Measurements from ENCODE around the gene TEKT2.
A peak's percentile ranks its signal among the peaks of the same experiment; 100 is the strongest.

DNA sequence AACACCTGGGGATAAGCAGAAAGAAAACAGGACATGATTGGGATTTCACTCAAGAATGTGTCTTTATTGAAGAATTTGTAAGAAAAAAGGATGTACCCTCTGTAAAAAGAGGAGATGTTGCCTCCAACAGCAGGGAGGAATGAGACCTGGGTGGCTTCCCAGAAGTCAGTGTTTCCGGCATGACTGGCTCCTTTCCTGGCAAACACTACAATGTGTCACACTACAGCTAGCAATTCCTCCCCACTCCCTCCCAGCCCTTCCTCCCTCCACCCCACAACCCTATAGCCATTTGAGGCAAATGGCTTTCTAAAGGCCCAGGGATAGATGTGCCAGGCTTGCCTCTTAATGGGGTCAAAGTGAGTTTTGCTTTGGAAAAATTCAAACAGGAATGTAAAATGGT lies 52.6 kb downstream of the TEKT2 start:
- TF ChIP-seq POLR2AphosphoS5 (IDR thresholded peaks at IDR 0.05) (peak in 3 of 4 donors; percentile 17 to 59 (median 37)), POLR2A (IDR thresholded peaks at IDR 0.05) (no peak), EP300 (IDR thresholded peaks at IDR 0.05) (peak in 1 of 4 donors; percentile 41)
- TF ChIP-seq, protein P1, sequence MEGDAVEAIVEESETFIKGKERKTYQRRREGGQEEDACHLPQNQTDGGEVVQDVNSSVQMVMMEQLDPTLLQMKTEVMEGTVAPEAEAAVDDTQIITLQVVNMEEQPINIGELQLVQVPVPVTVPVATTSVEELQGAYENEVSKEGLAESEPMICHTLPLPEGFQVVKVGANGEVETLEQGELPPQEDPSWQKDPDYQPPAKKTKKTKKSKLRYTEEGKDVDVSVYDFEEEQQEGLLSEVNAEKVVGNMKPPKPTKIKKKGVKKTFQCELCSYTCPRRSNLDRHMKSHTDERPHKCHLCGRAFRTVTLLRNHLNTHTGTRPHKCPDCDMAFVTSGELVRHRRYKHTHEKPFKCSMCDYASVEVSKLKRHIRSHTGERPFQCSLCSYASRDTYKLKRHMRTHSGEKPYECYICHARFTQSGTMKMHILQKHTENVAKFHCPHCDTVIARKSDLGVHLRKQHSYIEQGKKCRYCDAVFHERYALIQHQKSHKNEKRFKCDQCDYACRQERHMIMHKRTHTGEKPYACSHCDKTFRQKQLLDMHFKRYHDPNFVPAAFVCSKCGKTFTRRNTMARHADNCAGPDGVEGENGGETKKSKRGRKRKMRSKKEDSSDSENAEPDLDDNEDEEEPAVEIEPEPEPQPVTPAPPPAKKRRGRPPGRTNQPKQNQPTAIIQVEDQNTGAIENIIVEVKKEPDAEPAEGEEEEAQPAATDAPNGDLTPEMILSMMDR (IDR thresholded peaks at IDR 0.05), result no peak
